HG02970 (cell line): ENCODE results near the gene MAP3K13.
"Not testable (repeated sequence)": the region's sequence is repeated elsewhere in the genome, so short reads cannot be mapped to it uniquely, and the experiment has no call there.

Source experiments
- ATAC-seq: cut with Tn5 transposase; IDR thresholded peaks from one replicate; pipeline ENCODE4 v1.9.1; 2021; ENCODE audit warnings: mild to moderate bottlenecking, moderate library complexity, moderate number of reproducible peaks; ENCODE audit not compliant: unreplicated experiment, low FRiP score

The MAP3K13 gene

DNA sequence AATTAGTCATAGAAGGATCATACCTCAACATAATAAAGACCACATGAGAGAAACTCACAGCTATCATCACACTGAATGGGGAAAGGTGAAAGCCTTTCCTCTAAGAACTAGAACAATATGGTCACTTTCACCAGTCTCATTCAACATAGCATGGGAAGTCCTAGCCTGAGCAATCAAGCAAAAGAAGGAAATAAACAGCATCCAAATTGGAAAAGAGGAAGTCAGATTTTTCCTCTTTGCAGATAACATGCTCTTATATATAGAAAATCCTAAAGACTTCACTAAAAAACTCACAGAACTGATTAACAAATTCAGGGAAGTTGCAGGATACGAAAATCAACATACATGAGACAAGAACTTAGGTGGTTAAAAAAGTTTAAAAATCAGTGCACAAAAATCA lies 24.7 kb downstream of the MAP3K13 start:
- ATAC-seq, result no peak

DNA sequence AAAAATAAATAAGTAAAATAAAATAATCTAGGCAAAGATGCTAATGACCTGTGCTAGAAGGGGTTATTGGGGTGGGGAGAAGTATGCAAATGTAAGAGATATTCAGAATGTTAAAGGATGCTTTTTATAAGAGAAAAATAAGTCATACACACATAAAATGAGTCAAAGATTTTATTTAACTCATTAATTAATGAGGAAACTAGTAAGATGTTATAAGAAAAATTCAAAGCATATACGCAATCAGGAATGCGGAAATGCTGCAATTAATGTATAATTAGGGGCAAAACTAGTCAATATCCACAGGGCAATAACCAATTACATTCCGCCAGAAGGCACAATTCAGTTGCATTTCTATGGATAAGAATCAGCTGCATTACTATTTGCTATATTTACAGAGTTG lies 30.1 kb downstream of the MAP3K13 start:
- ATAC-seq, result no peak

DNA sequence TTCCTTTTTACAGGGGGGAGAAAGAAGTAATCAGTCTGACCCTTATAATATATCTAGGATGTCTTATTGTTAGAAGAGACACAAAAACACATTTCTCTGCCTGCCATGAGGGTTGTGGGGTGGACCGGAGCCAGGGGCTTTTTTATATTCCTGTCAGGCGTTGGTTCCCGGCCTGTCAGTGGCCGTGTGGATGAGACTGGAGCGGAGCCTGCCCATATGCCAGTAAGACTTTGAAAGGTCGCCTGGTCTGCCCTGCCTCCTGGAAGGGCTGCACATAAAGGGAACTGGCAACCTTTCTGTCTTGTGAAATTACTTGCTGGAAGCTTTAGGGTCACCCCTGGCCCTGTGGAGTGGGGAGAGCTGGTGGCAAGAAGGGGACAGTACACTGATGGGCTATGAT lies 34.7 kb downstream of the MAP3K13 start:
- ATAC-seq, result no peak

DNA sequence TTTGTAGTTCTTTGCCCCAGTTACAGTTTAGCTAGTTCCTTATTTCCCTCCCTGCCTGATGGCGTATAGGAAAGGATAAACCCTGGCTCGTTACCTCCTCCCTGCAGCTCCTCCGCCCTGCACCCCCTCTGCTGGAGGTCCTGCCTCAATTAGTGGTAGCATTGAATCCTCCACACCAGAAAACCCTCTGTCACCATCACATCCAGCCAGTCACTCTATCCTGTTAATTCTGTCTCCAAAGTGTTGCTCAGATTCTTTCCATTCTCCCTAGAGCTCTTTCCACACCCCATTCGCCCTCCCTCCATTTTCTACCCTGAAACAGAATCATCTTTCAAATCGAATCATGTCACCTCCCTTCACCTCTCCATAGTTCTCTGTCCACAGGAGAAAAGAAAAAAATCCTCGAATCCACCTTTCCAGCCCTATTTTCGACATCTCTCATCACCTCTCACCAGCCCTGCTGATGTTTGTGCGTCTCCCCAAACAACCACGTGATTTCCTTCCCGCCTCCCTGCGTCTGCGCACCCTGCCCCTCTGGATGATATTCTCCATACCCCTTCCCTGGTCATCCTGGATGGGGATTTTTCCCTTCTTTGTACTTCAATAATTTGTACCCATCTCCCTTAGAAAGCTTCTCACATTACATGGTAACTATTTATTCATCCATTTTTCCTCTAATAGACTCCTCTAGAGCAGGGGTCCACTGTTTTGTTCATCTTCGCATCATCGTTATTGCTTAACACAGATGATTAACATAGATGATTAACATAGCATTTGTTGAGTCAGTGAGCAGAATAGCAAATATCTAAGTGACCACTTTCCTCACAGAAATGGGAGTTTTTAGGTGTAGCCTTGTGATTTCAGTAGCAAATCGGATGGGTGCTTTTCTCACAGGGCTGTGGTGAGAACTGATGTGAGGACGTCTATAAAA lies 37.1 kb downstream of the MAP3K13 start:
- ATAC-seq, result no peak

DNA sequence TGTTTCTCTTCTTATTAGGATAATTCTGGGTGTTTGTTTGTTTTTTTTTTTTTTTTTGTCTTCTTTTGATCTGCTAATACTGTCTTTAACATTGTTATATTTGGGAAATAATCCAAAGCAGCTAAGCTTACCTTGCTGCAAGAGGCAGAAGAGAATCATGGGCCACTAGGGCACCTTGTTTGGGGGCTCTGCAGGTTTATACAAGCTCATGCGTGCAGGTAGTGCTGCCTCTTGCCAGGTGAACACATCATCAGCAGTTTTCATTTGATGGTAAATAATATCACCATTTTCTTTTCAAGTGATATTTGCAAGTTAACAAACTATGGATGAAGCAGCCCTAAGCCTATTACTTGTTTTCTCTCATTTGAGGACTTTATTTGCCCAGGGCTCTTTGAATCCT lies 37.9 kb downstream of the MAP3K13 start:
- no peak for ATAC-seq

DNA sequence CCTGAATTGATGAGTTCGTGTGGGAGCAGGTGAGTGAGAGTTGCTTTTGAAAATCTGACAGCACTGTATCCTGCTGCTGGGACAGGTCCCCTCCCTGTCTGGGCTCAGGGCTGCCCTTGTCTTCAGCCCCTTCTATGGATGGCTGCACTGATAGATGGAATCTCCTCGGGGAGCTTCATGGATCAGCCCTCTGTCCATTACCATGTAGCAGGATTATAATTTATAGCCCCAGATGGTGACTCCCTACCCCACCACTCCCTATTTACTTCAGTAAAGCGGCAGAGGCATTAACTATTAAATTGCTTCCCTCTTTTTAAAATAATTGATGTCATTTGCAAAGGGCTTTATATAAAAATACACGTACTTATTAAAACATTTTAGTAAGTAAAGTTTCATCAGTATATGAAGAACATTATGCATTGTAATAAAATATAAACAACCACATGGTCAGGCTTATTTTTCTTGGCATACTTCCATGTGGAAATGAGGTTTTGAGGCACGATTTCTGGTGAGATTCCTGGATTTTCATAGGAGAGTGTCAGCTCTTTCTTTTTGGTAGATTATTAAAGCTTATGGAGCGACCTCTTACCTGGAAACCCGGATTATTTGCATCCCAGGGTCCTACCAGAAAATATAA lies 38.5 kb downstream of the MAP3K13 start:
- no peak for ATAC-seq

DNA sequence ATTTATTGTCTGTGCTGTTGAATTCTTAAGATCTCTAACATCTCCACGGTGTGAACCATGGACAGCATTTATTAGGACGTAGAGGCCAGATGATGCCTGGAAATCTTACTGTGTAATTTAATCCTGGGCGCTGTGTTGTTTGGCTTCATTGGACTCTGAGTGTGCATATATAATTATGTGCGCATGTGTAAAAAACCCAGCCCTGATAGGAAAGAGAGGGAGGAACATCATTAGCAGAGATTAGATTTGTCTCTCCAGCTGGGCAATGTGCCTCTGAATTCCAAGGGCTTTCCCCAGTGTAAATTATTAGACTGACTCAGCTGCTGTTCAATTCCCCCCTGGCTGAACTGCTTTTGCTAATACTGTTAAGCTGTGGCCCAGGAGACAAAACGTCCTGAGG lies 39.6 kb downstream of the MAP3K13 start:
- ATAC-seq, result no peak

DNA sequence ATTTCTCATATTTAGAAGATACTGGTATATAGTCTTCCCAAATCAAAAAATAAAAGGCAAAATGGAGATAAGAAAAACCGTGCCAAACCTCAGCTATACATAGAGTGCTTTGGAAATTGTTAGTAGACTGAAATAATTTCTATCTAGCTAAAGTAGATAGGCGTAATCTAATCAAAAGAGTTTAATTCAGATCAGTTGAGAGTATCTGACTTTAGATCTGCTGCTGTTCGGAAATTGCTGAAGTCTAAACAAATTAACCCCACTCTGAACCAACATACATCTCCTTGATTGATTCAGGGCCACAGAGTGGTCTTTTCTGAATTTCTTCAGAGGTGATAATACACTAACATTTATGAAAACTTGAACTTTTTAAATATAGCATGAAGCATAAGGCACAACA lies 40.1 kb downstream of the MAP3K13 start:
- no peak for ATAC-seq

DNA sequence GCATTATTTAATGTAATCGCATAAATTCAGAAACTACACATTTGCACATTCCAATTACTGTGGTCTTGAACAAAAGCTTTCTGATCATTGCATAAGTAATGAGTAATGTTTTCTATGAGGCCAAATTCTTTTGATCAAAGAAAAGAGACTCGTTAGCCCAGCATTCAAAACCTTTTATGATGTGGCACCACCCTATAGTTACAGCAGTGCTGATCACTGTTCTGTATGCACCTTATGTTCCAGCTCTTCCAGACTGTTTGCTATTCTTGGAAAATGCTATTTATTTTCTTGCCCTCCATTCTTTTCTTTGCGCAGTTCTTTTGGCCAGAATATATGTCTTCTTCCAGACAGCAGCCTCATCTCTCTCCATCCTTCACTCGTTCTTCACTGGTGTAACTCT lies 42.3 kb downstream of the MAP3K13 start:
- no peak for ATAC-seq

DNA sequence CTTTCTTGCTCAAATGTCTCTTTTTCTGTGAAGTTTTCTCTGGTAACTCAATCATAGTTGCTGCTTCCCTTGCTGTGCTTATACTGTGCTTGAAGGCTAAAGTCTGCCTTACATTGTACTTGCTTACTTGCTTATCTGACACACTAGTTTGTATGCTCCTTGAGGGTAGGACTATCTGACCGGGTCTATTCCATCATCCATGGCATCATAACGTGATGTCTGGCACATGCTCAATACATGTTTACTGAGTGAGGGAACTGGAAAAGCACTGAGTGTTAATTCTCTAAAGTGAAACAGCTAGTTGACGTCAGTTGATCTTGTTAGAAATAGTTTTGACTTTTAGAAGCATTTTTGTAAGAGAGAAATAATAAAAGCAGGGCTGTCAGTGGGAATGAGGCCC lies 42.7 kb downstream of the MAP3K13 start:
- ATAC-seq, result no peak

DNA sequence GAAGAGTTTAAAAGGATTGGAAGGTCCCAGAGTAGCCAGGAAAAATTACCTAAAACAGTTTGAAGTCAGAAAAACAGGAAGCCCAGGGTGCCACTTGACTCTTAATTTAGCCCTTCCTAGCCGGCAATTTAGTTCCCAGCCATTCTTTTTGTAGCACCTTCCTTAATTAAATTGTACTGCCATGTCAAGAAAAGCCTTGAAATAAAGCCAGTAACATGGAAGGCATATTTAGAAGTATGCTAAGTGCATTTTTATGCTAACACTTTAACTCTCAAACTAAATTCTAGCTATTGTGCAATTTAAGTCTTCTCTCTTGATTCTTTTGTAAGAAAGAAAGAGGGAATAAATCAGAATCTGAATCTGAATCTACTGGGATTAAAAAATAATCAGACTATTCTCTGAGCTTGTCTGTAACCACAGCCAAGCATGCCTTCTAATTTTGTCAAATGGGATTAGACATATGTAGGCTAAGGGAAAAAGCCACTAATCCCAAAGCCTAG lies 43.2 kb downstream of the MAP3K13 start:
- ATAC-seq, result no peak

DNA sequence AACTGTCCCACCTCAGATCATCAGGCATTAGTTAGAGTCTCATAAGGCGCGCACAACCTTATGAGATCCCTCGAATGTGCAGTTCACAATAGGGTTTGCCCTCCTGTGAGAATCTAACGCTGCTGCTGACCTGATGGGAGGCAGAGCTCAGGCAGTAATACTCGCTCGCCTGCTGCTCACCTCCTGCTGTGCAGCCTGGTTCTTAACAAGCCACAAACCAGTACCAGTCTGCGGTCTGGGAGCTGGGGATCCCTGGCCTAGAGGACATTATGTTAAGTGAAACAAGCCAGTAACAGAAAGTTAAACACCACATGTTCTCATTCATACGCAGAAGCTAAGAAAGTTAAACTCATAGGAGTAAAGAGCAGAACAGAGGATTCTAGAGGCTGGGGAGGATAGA lies 47.0 kb downstream of the MAP3K13 start:
- ATAC-seq, result no peak

DNA sequence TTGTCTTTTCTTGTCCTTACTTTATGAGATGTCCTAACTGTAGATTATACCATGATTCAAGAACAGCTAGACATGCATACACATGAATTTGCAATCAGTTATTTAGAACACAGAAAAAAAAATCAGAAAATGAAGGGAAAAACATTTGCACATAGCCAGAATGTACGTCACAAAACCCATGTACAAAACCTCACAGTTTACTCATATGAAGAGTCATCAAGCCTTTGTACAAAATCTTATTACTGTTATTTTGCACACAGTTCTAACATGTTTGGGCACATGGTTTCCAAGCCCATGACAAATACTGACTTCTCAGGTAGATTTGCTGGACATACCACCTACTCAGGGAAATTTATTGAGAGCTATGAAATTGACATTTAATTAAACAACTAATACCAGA lies 48.2 kb downstream of the MAP3K13 start:
- no peak for ATAC-seq

DNA sequence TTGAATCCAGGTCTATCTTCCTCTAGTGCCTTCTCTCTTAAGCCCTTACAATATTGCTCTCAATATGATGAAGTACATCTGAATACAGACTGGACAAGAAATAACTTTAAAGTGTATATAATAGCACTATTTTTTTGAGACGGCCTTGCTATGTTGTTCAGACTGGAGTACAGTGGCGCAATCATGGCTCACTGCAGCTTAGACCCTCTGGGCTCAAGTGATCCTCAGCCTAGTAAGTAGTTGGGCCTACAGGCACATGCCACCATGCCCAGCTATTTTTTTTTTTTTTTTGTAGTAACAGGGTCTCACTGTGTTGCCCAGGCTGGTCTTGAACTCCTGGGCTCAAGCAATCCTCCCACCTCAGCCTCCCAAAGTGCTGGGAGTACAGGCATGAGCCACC lies 53.6 kb downstream of the MAP3K13 start:
- no peak for ATAC-seq

DNA sequence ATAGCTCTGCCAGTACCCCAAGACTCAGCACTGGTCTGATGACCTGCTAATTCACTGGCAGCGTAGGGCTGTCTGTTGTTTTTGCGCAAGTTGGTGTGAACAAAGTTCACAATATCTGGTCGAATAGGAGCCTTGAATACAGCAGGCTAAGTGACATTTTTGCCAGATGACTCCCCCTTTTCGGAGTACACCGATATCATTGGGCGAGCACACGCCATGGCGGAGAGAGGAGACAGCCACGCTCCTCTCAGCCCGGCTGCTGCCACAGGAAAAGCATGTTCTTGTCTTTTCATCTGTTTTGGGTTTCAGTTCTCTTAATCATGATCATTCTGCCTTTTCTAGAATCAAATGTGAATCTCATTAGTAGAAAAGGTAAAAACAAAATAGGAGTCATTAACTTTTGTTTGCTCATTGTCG lies 55.6 kb downstream of the MAP3K13 start:
- ATAC-seq, result not testable (repeated sequence)

DNA sequence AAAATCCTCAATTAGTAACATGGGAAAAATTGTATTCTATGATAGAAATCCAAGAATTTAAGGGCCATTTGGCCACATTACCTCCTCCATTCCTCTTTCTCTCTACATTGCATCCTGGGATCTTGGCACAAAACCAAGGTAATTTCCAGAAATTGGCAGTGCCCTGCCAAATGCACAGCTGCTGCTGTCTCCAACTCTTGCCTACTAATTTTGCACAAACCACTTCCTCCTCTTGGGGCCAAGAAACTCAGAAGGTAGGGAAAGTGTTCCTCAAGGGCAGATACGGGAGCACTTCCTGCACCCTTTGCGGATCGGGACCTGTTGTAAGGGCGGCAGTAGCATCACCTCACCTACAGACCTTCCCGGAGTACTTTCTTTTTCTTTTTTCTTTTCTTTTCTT lies 57.8 kb downstream of the MAP3K13 start:
- no peak for ATAC-seq

DNA sequence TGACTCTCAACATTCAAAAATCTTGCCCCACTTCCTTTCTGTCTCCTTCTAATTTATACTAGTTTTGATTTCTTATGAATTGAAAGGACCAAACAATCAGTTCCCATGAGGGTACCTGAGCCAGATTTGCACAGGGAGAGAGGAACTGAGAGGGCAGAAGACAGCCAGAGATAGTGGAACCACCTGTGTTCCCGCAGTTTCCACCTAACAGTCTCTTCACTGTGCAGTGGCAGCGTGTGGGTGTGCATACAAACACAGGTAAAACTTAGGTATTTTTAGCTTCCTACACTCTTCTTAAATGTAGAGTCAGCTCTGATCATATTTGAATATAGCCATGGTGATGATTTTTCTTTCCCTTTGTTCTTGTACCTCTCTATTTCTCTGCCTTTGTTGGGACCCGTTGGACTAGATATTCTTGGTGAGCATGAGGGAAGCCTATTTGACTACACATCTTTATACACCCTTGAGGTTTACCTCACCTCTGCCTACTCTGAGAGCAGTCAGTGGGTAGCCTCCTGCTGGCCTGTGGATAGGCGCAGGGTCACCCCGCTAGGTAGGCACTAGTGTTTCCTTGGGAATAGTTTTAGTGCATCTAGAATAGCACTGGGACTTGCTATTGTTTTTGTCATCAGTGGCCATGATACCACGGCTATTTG lies 58.8 kb downstream of the MAP3K13 start:
- ATAC-seq, result no peak

DNA sequence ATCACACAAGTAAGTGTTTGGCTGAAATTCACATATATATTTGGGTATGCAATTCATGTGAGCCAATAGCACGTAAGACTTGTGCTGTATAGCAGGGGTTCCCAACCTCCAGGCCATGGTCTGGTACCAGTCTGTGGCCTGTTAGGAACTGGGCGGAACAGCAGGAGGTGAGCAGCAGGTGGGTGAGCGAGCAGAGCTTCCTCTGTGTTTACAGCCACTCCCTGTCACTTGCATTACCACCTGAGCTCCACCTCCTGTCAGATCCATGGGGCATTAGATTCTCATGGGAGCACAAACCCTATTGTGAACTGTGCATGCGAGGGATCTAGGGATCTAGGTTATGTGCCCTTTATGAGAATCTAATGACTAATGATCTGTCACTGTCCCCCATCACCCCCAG lies 59.7 kb downstream of the MAP3K13 start:
- no peak for ATAC-seq

DNA sequence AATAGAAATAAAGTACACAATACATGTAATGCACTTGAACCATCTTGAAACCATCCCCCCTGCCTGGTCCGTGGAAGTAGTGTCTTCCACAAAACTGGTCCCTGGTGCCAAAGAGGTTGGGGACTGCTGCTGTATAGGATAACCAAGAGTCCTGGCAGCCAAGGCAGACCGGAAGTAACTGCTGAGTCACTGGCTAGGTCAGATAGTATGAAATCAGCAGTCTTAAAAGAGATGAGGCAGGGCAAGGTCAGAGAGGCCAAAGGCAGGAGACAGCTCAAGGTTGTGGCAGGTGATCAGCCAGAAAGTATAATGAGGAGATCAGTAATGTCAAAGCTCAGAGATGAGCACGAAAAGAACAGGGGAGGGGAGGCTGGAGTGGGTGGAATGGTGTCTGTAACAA lies 60.2 kb downstream of the MAP3K13 start:
- ATAC-seq, result no peak

DNA sequence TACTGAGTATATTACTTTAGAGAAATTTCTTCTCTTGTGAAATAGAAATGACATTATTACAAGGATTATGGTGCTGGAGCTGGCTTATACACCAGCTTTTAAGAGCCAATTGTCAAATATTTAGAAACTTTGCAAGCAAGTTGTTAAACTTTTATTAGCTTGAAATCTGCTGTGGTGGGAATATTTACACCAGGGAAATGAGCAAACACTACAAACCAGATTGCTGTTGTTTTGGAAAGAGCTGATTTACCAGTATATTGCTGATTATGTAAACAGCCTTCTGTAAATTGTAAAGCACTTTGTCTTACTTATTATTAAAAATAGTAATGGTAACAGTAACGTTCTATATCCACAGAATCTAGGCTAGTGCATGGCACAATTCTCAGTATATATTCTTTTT lies 61.5 kb downstream of the MAP3K13 start:
- ATAC-seq, result no peak

DNA sequence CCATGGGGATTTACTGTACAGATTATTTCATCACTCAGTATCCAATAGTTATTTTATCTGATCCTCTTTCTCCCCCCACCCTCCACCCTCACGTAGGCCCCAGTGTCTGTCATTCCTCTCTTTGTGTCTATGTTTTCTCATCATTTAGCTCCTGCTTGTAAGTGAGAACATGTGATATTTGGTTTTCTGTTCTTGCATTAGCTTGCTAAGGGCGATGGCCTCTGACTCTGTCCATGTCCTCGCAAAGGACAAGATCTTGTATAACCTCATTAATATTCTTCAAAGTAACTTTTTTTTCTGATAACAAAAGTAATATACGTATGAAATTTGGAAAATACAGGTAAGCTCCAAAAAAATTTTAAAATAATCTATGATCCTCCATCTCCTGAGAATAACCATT lies 67.4 kb downstream of the MAP3K13 start:
- ATAC-seq, result no peak
